ENCODE data around the gene TIMP4. TPM values are rescaled to one million over a fixed set of nuclear protein-coding genes. Genes with fewer than 3 reads are reported as not detected.

TIMP4 gene
- total RNA-seq, 1 donor from 2014 or later, result 0.35 TPM

GRCh38 chr3:12149029-12149428, 9.7 kb downstream of the TIMP4 start:
- TF ChIP-seq CTCF (conservative IDR thresholded peaks at IDR 0.05; ENCODE audit: low read depth, low read length), result no peak
- H3K4me3 ChIP-seq (ENCODE audit: low read depth, low read length), result no peak overlapping the region
- DNase-seq (ENCODE audit: low read depth), result no peak

DNA sequence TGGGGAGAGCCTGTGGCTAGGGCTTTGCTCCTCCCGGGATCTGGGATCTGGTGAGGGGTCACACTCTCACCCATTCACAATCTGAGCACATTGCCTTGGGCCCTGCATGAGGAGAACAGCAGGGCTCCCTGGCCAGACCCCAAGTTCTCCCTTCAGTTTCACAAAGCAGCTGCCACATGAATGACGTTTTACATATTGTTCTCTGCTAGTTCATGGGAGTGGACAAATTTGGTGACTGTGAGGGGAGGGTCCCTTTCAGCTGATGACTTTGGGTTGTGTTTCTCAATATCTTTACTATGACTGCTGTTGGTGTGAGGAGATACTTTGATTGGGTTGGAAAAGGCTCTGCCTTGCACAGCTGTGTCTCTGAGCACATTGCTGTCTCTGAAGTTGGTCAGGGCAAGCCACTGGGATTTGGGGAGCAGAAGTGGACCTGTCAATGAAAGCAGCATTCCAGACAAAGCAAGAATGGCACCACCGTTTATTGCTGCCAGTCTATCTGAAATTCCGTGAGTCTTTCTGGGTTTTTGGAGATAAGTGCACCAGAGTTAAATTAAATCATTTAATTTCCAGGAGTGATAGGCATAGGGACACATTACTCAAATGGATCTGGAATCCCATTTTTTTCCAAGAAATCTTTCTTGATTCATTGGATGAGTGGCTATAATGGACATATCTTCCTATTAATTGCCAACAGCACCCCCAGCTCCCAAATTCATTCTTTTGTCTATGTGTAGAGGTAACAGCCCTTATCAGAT, 10.3 kb downstream of the TIMP4 start:
- DNase-seq (ENCODE audit: low read depth), result no peak
- no peak overlapping the region for H3K4me3 ChIP-seq (ENCODE audit: low read depth, low read length)
- TF ChIP-seq CTCF (conservative IDR thresholded peaks at IDR 0.05; ENCODE audit: low read depth, low read length), result no peak

GRCh38 chr3:12147049-12147780, 11.5 kb downstream of the TIMP4 start:
- no peak for TF ChIP-seq CTCF (conservative IDR thresholded peaks at IDR 0.05; ENCODE audit: low read depth, low read length)
- DNase-seq (ENCODE audit: low read depth), result no peak
- H3K4me3 ChIP-seq (ENCODE audit: low read depth, low read length), result no peak overlapping the region

GRCh38 chr3:12143949-12144504, 14.7 kb downstream of the TIMP4 start:
- no peak overlapping the region for H3K4me3 ChIP-seq (ENCODE audit: low read depth, low read length)
- DNase-seq (ENCODE audit: low read depth), result no peak
- TF ChIP-seq CTCF (conservative IDR thresholded peaks at IDR 0.05; ENCODE audit: low read depth, low read length), result no peak

DNA sequence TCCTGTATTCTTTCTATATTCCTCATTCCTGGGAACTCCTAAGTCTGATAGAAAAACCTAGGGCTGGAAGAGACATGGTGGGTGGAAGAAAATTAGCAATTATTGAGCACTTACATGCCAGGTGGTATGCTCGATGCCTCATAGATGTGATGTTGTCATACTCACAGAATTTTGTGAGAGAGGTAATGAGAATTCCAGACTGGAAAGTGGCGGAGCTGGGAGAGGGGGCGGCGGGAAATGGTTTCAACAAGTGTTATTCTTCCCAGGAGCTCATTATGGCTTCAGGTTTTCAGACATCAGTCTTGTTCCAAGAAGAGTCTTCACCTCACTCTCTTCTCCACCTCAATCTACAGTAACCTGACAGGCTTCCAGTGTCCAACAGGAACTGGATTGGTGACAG, 16.2 kb downstream of the TIMP4 start:
- DNase-seq (ENCODE audit: low read depth), result no peak
- no peak overlapping the region for H3K4me3 ChIP-seq (ENCODE audit: low read depth, low read length)
- TF ChIP-seq CTCF (conservative IDR thresholded peaks at IDR 0.05; ENCODE audit: low read depth, low read length), result no peak

- H3K4me3 ChIP-seq (ENCODE audit: low read depth, low read length), result no peak overlapping the region
- no peak for TF ChIP-seq CTCF (conservative IDR thresholded peaks at IDR 0.05; ENCODE audit: low read depth, low read length)
- DNase-seq (ENCODE audit: low read depth), result no peak
Measured at GRCh38 chr3:12141350-12141749, 17.4 kb downstream of the TIMP4 start.

All from epithelial cell of proximal tubule (primary cell).